Activated naive CD4-positive, alpha-beta T cell (primary cell): ENCODE results near the gene PTPN12.
"Not testable (repeated sequence)": the region's sequence is repeated elsewhere in the genome, so short reads cannot be mapped to it uniquely, and the experiment has no call there.

Experiments used
- DNase-seq, 4 experiments: peaks; one replicate each; lab custom pipeline; 2025; lab: John Stamatoyannopoulos, UW

The PTPN12 gene

DNA sequence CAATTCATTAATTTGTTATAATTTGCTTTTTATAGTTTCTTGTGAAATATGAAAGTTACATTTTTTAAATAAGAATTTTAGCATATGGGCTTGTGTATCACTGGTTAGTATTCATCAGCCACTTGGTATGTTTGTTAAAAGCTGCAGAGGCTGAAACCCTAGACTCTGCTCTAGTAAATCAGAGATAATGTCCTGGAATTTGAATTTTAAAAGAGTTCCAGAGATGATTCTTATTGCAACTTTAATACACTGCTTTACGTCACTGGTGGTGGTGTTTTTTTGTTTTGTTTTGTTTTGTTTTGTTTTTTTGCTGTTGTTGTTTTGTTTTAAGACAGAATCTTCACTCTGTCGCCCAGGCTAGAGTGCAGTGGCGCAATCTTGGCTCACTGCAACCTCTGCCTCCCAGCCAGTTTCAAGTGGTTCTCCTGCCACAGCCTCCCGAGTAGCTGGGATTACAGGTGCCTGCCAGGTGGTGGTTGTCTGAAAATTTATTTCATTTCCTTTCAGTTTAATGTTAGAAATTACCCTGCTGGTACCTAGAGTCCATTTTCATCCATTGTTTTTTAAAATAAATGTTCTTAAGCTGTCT lies 43.8 kb downstream of the PTPN12 start:
- no peak for DNase-seq

DNA sequence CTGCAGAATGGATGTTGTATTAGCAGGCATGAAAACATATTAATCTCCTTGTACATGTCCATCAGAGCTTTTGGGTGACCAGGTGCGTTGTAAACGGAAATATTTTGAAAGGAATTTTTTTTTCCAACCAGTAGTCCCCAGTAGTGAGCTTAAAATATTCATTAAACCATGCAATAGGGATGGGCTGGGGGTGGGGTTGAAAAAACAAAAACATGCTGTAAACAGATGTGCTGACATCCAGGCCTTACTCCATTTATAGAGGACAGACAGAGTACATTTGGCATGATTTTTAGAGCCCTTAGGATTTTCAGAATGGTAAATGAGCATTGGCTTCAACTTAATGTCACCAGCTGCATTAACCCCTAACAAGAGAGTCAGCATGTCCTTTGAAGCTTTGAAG lies 50.2 kb downstream of the PTPN12 start:
- no peak for DNase-seq

DNA sequence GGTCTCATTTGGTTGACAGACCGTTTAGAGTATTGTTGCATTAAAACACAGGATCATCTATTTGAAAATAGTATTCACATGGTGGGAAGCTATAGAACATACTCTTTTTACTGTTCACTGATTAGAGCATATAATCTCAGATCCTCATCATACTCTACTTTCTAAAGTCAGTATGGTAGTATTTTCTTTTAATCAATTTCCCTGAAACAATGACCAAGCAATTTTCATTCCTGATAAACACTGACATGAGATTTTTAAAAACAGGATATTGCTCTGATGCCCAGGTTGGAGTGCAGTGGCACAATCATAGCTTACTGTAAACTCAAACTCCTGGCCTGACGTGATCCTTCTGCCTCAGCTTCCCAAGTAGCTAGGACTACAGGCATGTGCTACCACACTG lies 63.9 kb downstream of the PTPN12 start:
- no peak for DNase-seq

DNA sequence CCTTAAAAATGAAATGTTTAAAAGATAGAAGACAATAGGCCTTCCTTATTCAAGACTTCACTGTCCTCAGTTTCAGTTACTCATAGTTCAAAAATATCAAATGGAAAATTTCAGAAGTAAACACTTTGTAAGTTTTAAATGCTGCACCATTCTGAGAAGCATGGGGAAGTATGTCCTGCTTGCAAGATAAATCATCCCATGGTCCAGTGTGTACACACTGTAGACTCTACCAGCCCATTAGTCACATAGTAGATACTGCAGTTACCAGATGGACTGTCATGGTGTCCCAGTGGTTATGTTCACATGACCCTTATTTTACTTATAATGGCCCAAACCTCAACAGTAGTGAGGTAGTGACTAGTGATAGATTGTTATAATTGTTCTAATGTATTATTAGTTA lies 69.5 kb downstream of the PTPN12 start:
- DNase-seq, result no peak

DNA sequence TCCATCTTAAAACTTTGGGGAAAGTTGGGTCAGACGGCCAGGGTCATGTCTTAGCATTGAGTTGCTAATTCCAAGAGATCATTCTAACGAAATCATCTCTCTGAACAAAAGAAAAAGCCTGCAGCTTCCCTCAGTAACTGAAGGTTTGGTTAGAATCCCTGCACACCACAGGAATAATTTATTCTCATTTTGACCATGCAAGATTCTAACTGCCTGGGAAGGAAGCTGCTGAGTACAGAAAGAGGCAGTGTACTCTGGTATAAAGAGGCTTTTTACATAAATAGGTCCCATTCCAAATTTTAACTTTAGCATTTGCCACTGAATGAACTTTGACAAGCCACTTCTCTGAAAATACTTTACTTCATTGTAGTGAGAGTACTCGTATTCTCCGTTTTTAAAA lies 82.2 kb downstream of the PTPN12 start:
- no peak for DNase-seq

DNA sequence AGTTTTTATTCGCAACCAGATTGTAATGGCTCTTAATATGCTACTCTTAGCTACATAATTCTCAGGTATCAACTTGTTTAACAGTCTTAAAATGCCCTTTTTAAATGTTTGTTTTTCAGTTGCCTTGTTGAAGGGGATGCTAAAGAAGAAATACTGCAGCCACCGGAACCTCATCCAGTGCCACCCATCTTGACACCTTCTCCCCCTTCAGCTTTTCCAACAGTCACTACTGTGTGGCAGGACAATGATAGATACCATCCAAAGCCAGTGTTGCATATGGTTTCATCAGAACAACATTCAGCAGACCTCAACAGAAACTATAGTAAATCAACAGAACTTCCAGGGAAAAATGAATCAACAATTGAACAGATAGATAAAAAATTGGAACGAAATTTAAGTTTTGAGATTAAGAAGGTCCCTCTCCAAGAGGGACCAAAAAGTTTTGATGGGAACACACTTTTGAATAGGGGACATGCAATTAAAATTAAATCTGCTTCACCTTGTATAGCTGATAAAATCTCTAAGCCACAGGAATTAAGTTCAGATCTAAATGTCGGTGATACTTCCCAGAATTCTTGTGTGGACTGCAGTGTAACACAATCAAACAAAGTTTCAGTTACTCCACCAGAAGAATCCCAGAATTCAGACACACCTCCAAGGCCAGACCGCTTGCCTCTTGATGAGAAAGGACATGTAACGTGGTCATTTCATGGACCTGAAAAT lies 89.7 kb downstream of the PTPN12 start:
- DNase-seq, result no peak

DNA sequence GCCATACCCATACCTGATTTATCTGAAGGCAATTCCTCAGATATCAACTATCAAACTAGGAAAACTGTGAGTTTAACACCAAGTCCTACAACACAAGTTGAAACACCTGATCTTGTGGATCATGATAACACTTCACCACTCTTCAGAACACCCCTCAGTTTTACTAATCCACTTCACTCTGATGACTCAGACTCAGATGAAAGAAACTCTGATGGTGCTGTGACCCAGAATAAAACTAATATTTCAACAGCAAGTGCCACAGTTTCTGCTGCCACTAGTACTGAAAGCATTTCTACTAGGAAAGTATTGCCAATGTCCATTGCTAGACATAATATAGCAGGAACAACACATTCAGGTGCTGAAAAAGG lies 90.2 kb downstream of the PTPN12 start:
- DNase-seq, result no peak

DNA sequence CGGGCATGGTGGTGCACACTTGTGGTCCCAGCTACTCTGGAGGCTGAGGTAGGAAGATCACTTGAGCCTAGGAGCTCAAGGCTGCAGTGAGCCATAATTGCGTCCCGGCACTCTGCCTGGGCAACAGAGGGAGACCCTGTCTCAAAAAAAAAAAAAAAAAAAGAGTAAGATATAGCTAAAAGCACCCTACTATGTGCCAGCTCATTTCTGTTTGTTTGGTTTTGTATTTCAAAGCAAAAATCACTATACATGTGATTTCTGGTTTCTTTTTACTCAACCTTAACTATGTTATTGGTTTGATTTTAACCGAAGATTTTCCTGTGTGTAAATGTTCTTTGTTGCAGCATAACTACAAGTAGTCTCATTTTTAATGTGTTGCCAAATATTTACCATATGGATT lies 92.7 kb downstream of the PTPN12 start:
- no peak for DNase-seq

DNA sequence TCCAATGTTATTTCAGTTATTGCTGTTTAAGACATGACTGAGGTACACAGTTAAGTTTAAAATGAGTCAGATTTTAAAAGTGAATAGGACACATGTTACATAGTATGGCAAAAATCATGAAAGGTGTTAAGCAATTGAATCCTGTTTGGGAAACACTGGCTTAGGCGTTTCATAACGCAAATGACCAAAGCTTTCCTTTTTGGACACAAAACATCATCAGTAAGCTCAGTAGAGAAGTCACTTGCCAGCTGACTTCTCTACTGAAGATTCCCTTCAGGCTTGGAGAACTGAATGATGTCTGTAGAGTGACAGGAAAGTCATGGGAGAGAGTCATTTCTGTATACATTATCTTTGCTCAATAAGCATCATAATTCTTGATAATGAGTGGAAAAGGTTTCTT lies 94.7 kb downstream of the PTPN12 start:
- DNase-seq, result no peak

DNA sequence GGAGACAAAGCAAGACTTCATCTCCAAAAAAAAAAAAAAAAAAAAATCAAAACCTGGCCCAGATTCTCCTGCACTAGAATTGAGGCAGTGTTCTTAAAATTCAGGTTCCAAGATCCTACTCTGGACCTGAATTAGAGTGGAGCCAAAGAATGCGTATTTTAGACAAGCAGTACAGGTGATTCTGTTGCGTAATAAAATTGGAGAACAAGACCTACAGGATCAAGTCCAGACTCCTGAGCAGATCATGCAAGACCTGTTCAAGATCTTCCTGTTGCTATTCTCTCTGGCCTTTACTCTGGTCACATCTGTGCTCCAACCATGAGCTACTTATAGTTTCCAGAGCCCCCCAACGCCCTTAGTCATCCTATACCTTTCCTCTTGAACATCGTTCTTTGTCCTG lies 107.7 kb downstream of the PTPN12 start:
- DNase-seq, result no peak

DNA sequence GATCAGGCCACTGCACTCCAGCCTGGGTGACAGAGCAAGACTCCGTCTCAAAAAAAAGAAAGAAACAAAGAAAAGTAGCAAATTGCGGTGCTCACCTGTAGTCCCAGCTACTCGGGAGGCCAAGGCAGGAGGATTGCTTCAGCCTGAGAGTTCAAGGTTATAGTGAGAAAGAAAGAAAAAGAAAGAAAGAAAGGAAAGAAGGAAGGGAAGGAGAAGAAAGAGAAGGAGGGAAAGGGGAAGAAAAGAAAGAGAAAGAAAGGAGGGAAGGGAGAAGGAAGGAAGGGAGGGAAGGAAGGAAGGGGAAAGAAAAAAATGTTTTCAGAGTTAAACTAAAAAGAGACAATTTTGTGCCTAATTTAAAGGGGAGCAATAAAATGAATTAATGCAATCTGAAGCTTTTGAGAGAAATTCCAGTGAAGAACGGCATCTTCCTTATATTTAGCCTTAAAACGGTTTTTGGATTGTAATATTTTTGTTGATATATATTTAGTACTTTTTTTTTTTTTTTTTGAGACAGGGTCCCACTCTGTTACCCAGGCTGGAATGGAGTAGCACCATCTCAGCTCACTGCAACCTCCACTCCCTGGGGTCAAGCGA lies 111.7 kb downstream of the PTPN12 start:
- DNase-seq, result no peak

DNA sequence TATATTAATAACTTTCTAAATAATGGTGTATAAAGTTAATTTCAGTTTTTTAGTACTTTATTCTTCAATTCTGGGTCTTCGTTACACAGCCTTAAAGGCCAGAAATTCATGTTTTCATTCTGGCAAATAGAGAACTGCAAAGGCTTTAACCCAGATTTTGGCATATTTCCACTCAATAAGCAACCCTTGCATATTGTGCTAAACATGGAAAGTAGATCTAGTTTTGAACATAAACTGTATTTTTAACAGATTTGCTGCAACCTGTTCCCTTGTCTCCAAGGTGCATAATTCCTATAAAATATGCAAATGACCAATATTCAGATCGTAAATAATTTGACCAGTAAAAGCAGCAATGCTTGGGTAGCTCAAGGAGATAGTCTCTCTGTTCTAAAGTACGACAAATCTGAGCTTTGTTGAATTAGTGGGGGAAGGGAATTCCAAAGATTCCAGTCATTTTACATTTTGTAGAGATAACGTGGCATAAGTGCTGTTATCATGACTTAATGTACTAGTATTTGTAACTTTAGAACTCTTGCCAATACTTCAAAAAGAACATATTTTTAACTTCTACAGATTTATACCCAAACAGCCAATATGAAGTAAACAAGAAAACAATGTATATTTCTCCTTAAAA lies 112.7 kb downstream of the PTPN12 start:
- no peak for DNase-seq

DNA sequence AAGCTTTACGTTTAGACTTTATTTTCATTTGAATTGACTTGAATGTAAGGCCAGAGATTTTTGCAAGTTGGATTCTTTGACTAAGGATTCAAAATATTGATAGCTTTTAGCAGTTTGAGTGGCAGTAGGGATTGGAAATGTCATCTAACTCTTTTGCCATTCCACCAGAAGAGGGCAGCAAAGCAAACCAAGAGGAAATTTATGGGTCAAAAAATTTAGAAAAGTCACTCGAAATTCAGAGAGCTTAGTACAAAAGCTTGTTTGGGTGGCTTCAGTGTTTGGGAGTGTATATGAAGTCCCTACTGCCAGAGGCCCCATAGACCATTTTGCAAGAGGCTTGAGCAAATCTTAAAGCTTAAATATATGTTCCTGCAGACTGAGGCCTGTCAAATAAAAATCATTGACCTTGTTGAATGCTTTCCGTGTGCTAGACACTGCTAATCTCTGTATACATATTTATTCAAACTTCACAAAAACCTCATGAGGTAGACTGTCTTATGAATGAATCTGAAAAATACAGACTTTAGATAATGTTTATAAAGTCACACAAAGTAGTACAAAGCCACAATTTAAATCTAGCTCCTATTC lies 114.6 kb downstream of the PTPN12 start:
- DNase-seq, result no peak

DNA sequence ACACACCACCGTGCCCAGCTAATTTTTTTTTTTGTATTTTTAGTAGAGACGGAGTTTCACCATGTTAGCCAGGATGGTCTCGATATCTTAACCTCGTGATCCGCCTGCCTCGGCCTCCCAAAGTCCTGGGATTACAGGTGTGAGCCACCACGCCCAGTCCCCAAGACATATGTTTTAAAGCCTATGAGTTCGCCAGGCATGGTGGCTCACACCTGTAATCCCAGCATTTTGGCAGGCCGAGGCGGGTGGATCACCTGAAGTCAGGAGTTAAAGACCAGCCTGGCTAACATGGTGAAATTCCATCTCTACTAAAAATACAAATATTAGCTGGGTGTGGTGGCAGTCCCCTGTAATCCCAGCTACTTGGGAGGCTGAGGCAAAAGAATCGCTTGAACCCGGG lies 115.7 kb downstream of the PTPN12 start:
- DNase-seq, result not testable (repeated sequence)

DNA sequence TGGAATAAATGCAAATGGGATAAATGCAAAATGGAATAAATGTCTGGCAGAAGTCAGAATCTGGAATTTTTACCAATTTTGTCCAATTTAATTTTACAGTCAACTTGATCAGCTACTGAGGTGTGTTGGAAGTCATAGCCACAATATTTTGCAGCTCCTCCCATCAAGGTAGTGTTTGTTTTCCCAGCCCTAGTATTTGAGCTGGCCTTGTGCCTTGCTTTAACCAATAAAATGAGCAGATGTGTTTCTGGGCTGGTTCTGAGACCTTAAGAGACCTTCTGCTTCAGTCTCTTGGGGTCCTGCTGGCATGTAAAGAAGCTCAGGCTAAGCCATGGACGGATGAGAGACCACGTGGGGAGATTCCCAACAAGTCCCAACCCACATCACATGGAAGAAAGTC lies 116.5 kb downstream of the PTPN12 start:
- DNase-seq, result no peak

DNA sequence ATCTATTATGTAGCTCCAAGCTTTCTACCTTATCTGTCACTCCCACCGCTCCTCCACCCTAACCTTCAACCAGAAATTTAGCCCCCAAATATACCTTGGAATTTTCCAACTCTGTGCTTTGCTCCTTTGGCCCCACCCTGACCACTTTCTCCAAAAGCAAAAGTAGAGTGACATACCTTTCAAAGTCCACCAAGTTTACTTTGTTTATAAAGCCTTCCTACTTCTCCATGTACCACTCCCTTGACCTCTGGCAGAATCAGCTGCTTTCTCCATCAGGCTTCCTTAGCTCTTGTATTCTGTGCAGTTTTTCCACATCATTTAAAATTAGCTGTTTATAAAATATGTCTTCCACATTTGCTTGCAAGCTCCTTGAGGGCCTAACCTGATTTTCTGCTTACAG lies 118.3 kb downstream of the PTPN12 start:
- DNase-seq, result no peak

DNA sequence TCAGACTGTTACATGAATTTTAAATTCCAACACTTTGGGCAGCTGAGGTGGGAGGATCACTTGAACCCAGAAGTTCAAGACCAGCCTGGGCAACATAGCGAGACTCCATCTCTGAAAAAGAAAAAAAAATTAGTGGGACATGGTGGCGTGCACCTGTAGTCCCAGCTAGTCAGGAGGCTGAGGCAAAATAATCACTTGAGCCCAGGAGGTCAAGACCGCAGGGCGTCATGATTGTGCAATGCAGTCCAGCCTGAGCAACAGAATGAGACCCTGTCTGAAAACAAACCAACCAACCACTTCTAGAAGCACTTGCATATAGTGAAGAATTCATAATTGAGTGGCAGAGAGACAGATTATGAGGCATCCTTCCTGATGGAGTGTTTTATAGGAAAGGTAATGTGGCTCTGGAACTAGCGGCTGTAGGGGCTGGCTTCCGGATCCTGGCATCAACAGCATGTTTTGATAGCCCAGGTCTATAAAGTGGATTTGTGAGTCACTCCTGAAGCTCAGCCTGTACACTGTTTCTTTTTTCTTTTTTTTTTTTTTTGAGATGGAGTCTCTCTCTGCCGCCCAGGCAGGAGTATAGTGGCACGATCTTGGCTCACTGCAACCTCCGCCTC lies 118.9 kb downstream of the PTPN12 start:
- DNase-seq, result no peak

DNA sequence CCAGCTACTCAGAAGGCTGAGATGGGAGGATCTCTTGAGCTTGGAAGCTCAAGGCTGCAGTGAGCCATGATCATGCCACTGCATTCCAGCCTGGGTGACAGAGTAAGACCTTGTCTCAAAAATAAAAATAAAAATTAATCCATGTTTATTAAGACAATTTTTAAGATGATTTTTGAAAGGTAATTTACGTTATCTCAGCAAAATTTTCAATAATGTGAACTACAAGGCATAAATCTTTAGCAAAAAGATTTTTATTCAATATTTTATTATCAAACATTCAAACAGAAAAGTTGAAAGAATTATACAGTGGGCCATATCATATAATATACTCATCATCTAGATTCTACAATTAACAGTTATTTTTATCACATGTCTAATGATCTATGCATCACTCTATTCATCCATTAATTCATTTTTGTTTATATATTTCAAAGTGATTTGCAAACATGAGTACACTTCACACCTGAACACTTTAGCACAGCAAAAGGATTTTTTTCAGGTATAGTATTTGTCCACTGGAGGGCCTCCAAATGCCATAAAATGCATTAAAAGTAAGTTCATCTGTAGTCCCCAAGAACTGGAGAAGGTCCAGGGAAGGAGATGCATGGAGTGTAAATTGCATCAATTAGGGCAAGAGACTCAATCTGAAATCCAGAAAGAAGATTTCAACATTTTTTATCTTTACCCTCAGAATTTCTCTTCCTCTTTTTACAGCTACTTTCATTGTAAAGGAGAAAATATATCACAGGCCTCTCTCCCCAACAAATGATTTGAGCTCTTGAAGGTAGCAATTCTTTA lies 120.5 kb downstream of the PTPN12 start:
- DNase-seq, result no peak

DNA sequence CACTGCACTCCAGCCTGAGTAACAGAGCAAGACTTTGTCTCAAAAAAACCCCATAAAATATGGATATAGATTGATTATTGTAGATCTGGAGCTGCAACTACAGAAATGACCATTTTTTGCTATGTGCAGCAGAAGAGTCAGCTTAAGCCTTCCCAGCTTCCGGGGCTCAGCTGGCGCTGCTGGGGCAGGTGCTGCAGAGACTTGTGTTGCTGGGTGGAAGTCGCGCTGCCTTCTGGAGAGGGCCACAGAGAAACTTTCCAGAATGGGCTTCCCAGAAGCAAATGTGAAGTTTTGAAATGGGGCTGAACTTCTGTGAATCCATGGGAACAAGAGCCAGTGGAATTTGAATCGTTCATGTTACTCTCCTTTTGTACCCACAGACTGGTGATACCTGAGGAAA lies 121.8 kb downstream of the PTPN12 start:
- no peak for DNase-seq

DNA sequence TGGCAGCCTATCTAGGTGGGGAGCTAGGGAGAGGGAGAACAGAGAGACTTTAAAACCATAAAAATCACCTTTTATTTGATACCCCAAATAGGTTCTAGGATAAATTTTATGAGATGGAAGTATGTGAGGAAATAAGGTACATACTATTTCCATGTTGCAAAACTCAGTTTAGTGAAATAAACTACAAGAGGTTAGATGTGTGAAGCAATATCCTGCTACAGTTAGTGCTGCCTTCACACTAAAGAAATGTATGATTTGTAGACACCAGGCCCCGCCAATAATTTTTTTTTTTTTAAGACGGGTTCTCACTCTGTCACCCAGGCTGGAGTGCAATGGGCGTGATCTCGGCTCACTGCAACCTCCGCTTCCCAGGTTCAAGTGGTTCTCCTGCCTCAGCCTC lies 124.7 kb downstream of the PTPN12 start:
- no peak for DNase-seq

DNA sequence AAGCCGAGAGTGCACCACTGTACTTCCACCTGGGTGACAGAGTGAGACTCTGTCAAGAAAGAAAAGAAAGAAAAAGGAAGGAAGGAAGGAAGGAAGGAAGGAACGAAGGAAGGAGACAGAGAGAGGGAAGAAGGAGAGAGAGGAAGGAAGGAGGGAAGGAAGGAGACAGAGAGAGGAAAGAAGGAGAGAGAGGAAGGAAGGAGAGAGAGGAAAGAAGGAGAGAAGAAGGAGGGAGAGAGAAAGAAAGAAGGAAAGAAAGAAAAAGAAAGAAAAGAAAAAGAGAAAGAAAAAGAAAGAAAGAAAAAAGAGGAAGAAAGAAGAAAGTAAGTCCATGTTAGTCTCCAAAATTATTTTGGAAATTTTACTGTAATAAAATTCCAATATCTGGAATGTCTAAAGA lies 125.8 kb downstream of the PTPN12 start:
- DNase-seq, result no peak

DNA sequence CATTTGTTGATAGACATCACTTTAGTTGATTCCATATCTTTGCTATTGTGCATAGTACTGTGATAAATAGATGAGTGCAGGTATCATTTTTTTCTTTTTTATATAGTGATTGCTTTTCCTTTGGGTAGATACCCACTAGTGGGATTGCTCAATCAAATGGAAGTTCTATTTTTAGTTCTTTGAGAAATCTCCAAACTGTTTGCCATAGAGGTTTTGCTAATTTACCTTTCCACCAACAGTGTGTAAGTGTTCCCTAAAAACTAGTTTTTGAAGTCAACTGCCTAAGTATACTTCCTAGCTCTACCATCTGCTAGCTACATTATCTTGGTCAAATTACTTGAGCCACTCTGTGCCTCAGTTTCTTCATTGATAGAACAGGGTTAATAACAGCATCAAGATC lies 127.6 kb downstream of the PTPN12 start:
- DNase-seq, result no peak
